CD4-positive, alpha-beta memory T cell (primary cell): ENCODE measurements around the gene TMC3. TPM values are rescaled to one million over a fixed set of nuclear protein-coding genes. Genes with fewer than 3 reads are reported as not detected.

Experiments
- CTCF ChIA-PET: fragments of 350-600 bp; sonication (Branson Sonifier 250); formaldehyde crosslinking; loops from one replicate; lab custom pipeline; 2021; ENCODE audit warnings: inconsistent platforms; ENCODE audit not compliant: partially characterized antibody; lab: Charles Lee
- POLR2A ChIA-PET: fragments of 350-600 bp; sonication (Branson Sonifier 250); formaldehyde crosslinking; loops from one replicate; lab custom pipeline; 2021; ENCODE audit not compliant: partially characterized antibody; lab: Charles Lee
- DNase-seq, 5 donors: peaks; one replicate each; pipeline versions ENCODE4 v3.0.0 to v3.0.0-alpha.2; 2020 to 2022; ENCODE audit warnings: mixed read lengths in 1 of 5
- H3K27ac ChIP-seq: one replicate; pipeline ENCODE4 v1.7.0; 2013; ENCODE audit warnings: low read depth, low read length
- H3K27me3 ChIP-seq: 2 replicates; pipeline ENCODE4 v1.7.0; 2013; ENCODE audit warnings: mild to moderate bottlenecking, low read length, moderate library complexity; ENCODE audit not compliant: insufficient read depth
- H3K36me3 ChIP-seq: 2 replicates; pipeline ENCODE4 v1.7.0; 2013; ENCODE audit warnings: mild to moderate bottlenecking, low read length, moderate library complexity; ENCODE audit not compliant: insufficient read depth
- H3K4me1 ChIP-seq: 2 replicates; pipeline ENCODE4 v1.7.0; 2013; ENCODE audit warnings: mild to moderate bottlenecking, low read length, moderate library complexity; ENCODE audit not compliant: insufficient read depth
- H3K4me3 ChIP-seq, 2 donors: one replicate each; pipeline ENCODE4 v1.7.0; 2013; ENCODE audit warnings: low read length in 2 of 2, mild to moderate bottlenecking in 1 of 2
- H3K9me3 ChIP-seq, 2 donors: one replicate each; pipeline ENCODE4 v1.7.0; 2013; ENCODE audit warnings: low read length in 2 of 2, control low read depth in 1 of 2; ENCODE audit not compliant: control insufficient read depth in 1 of 2
- H3K27ac Mint-ChIP-seq, 7 donors: one replicate each; pipeline ENCODE4 v1.8.0; 2020 to 2021; ENCODE audit warnings: mixed read lengths in 7 of 7, mild to moderate bottlenecking in 6 of 7, inconsistent platforms in 3 of 7, moderate library complexity in 3 of 7
- H3K27me3 Mint-ChIP-seq, 2 donors: one replicate each; pipeline ENCODE4 v1.8.0; 2020 to 2021; ENCODE audit warnings: mixed read lengths in 2 of 2
- H3K36me3 Mint-ChIP-seq, 2 donors: one replicate each; pipeline ENCODE4 v1.8.0; 2020 to 2021; ENCODE audit warnings: mixed read lengths in 2 of 2, inconsistent platforms in 1 of 2, mild to moderate bottlenecking in 1 of 2
- H3K4me1 Mint-ChIP-seq, 4 donors: one replicate each; pipeline ENCODE4 v1.8.0; 2020 to 2021; ENCODE audit warnings: mixed read lengths in 4 of 4, mild to moderate bottlenecking in 1 of 4
- H3K4me3 Mint-ChIP-seq, 8 donors: one replicate each; pipeline ENCODE4 v1.8.0; 2020 to 2021; ENCODE audit warnings: mixed read lengths in 8 of 8, mild to moderate bottlenecking in 7 of 8, moderate library complexity in 6 of 8, inconsistent platforms in 3 of 8
- H3K9me3 Mint-ChIP-seq, 8 donors: one replicate each; pipeline ENCODE4 v1.8.0; 2020 to 2021; ENCODE audit warnings: mixed read lengths in 8 of 8, mild to moderate bottlenecking in 5 of 8, inconsistent platforms in 3 of 8, moderate library complexity in 1 of 8
- intact Hi-C: fragments of 100-400 bp; cut with micrococcal nuclease; formaldehyde crosslinking; loops from one replicate; pipeline ENCODE4 v1.15.1; 2023
- polyA plus RNA-seq, 2 donors: library from polyadenylated mRNA; unstranded; fragments of 300-500 nt; fragmentation: Illumina TruSeq; gene quantifications; one replicate each; pipeline ENCODE4 v1.2.3, GENCODE V29; 2021
- total RNA-seq, 2 experiments: library from RNA; stranded (reverse); gene quantifications; one replicate each; pipeline ENCODE4 v1.2.3, GENCODE V29; 2021

Gene TMC3
- total and polyA plus RNA-seq, 4 experiments from 2014 or later: 0.05 TPM; not detected in 3

GRCh38 chr15:81322676-81323253, 51.2 kb downstream of the TMC3 start:
- H3K27ac ChIP-seq: no peak overlapping the region
- intact Hi-C loops: loop anchor here (5.0 kb wide), 1 partner anchor 35 kb away; no protein-coding TSS in a partner anchor

GRCh38 chr15:81321667-81322066, 52.3 kb downstream of the TMC3 start:
- ChIA-PET POLR2A (interaction anchor here (1.0 to 8.3 kb wide), 4 partner anchors 13 to 25 kb away, joined by 3 to 116 read pairs (median 42); no protein-coding TSS in a partner anchor), CTCF (interaction anchor here (0.8 to 2.4 kb wide), 3 partner anchors 17 to 55 kb away, joined by 4 to 13 read pairs (median 9); no protein-coding TSS in a partner anchor)
- intact Hi-C loops: loop anchor here (5.0 kb wide), 1 partner anchor 34 kb away; no protein-coding TSS in a partner anchor
- no peak overlapping the region for H3K27ac ChIP-seq
- no peaks in the 10 kb centered on the region for H3K27me3 ChIP-seq
- Mint-ChIP-seq H3K27ac (peak overlapping the region in 1 of 7 donors; percentile 24), H3K36me3 (peaks cover 8 to 37% of the 10 kb centered on the region in 2 donors), H3K4me3 (peak overlapping the region in 1 of 8 donors; percentile 10), H3K27me3 (no peaks in the 10 kb centered on the region), H3K9me3 (peaks cover 0 to 2% (median 0%) of the 10 kb centered on the region in 8 donors), H3K4me1 (peaks cover 22 to 35% (median 27%) of the 10 kb centered on the region in 4 donors)
- no peak for DNase-seq
- peaks cover 29% of the 10 kb centered on the region for H3K4me1 ChIP-seq
- peaks cover 6% of the 10 kb centered on the region for H3K36me3 ChIP-seq
- no peaks in the 10 kb centered on the region for H3K9me3 ChIP-seq
- H3K4me3 ChIP-seq: no peak overlapping the region

More at GRCh38 chr15:81322676-81323253, 51.2 kb downstream of the TMC3 start:
- no peaks in the 10 kb centered on the region for H3K27me3 Mint-ChIP-seq
- H3K36me3 Mint-ChIP-seq: peaks cover 8 to 29% of the 10 kb centered on the region in 2 donors
- no peaks in the 10 kb centered on the region for H3K9me3 ChIP-seq
- peaks cover 0 to 2% (median 0%) of the 10 kb centered on the region in 8 donors for H3K9me3 Mint-ChIP-seq
- peaks cover 29% of the 10 kb centered on the region for H3K4me1 ChIP-seq
- POLR2A ChIA-PET: interaction anchor here (1.5 to 8.3 kb wide), 6 partner anchors 12 to 36 kb away, joined by 5 to 116 read pairs (median 42); no protein-coding TSS in a partner anchor
- peak overlapping the region in 6 of 7 donors; percentile 24 to 79 (median 64) for H3K27ac Mint-ChIP-seq
- H3K36me3 ChIP-seq: peaks cover 2% of the 10 kb centered on the region
- H3K4me3 ChIP-seq: no peak overlapping the region
- no peak for DNase-seq
- peaks cover 21 to 35% (median 27%) of the 10 kb centered on the region in 4 donors for H3K4me1 Mint-ChIP-seq
- H3K4me3 Mint-ChIP-seq: peak overlapping the region; percentile 13 to 63 (median 50)
- no peaks in the 10 kb centered on the region for H3K27me3 ChIP-seq
- CTCF ChIA-PET: interaction anchor here (2.3 to 2.4 kb wide), 2 partner anchors 48 to 56 kb away, joined by 9 to 13 read pairs; no protein-coding TSS in a partner anchor

- H3K4me1 ChIP-seq: peaks cover 26% of the 10 kb centered on the region
- H3K27ac Mint-ChIP-seq: peak overlapping the region in 5 of 7 donors; percentile 3 to 59 (median 53)
- peaks cover 6% of the 10 kb centered on the region for H3K36me3 ChIP-seq
- ChIA-PET POLR2A (interaction anchor here (2.0 to 20.5 kb wide), 3 partner anchors 9 to 38 kb away, joined by 6 to 702 read pairs (median 39); no protein-coding TSS in a partner anchor), CTCF (interaction anchor here (2.1 kb wide), 1 partner anchor 42 kb away, joined by 6 read pairs; no protein-coding TSS in a partner anchor)
- no peaks in the 10 kb centered on the region for H3K27me3 ChIP-seq
- H3K9me3 ChIP-seq: no peaks in the 10 kb centered on the region
- no peaks in the 10 kb centered on the region for H3K9me3 Mint-ChIP-seq
- peaks cover 17 to 45% of the 10 kb centered on the region in 2 donors for H3K36me3 Mint-ChIP-seq
- no peak for DNase-seq
- no peaks in the 10 kb centered on the region for H3K27me3 Mint-ChIP-seq
- no peak overlapping the region for H3K4me3 ChIP-seq
- no peak overlapping the region for H3K4me3 Mint-ChIP-seq
- intact Hi-C loops: no loop called here
- H3K27ac ChIP-seq: no peak overlapping the region
- H3K4me1 Mint-ChIP-seq: peaks cover 27 to 49% (median 35%) of the 10 kb centered on the region in 4 donors
Measured at GRCh38 chr15:81317642-81318017, 56.4 kb downstream of the TMC3 start.

- CTCF ChIA-PET: interaction anchor here (2.0 kb wide), 1 partner anchor 20 kb away, joined by 4 read pairs; no protein-coding TSS in a partner anchor
- H3K4me1 ChIP-seq: peaks cover 32% of the 10 kb centered on the region
- no peaks in the 10 kb centered on the region for H3K9me3 ChIP-seq
- H3K27ac ChIP-seq: no peak overlapping the region
- peak overlapping the region in 1 of 8 donors; percentile 1 for H3K4me3 Mint-ChIP-seq
- no peak overlapping the region for H3K4me3 ChIP-seq
- H3K4me1 Mint-ChIP-seq: peaks cover 31 to 55% (median 39%) of the 10 kb centered on the region in 4 donors
- intact Hi-C loops: no loop called here
- no peaks in the 10 kb centered on the region for H3K27me3 Mint-ChIP-seq
- peak overlapping the region; percentile 45 to 93 (median 77) for H3K27ac Mint-ChIP-seq
- no peaks in the 10 kb centered on the region for H3K9me3 Mint-ChIP-seq
- H3K36me3 Mint-ChIP-seq: peaks cover 30 to 57% of the 10 kb centered on the region in 2 donors
- no peak for DNase-seq
- POLR2A ChIA-PET: interaction anchor here (3.8 to 20.5 kb wide), 2 partner anchors 7 to 19 kb away, joined by 39 to 702 read pairs; no protein-coding TSS in a partner anchor
- peaks cover 9% of the 10 kb centered on the region for H3K36me3 ChIP-seq
- no peaks in the 10 kb centered on the region for H3K27me3 ChIP-seq
Measured at GRCh38 chr15:81316267-81316666, 57.7 kb downstream of the TMC3 start.

GRCh38 chr15:81315452-81316175, 58.4 kb downstream of the TMC3 start:
- Mint-ChIP-seq H3K9me3 (peaks cover 0 to 1% (median 0%) of the 10 kb centered on the region in 8 donors), H3K4me1 (peaks cover 37 to 62% (median 45%) of the 10 kb centered on the region in 4 donors), H3K27me3 (no peaks in the 10 kb centered on the region), H3K4me3 (peak overlapping the region in 1 of 8 donors; percentile 1), H3K36me3 (peaks cover 36 to 63% of the 10 kb centered on the region in 2 donors), H3K27ac (peak overlapping the region; percentile 45 to 93 (median 83))
- ChIA-PET POLR2A (interaction anchor here (0.9 to 20.5 kb wide), 2 partner anchors 8 to 18 kb away, joined by 3 to 702 read pairs; no protein-coding TSS in a partner anchor), CTCF (interaction anchor here (1.0 to 2.0 kb wide), 2 partner anchors 10 to 19 kb away, joined by 3 to 4 read pairs; no protein-coding TSS in a partner anchor)
- no peak overlapping the region for H3K27ac ChIP-seq
- H3K9me3 ChIP-seq: no peaks in the 10 kb centered on the region
- H3K4me3 ChIP-seq: no peak overlapping the region
- H3K27me3 ChIP-seq: no peaks in the 10 kb centered on the region
- intact Hi-C loops: no loop called here
- DNase-seq: no peak
- peaks cover 38% of the 10 kb centered on the region for H3K4me1 ChIP-seq
- peaks cover 9% of the 10 kb centered on the region for H3K36me3 ChIP-seq

GRCh38 chr15:81314378-81314777, 59.6 kb downstream of the TMC3 start:
- Mint-ChIP-seq H3K36me3 (peaks cover 49 to 70% of the 10 kb centered on the region in 2 donors), H3K27me3 (no peaks in the 10 kb centered on the region), H3K27ac (peak overlapping the region in 6 of 7 donors; percentile 3 to 92 (median 78)), H3K4me1 (peaks cover 44 to 71% (median 57%) of the 10 kb centered on the region in 4 donors), H3K4me3 (peak overlapping the region in 1 of 8 donors; percentile 54), H3K9me3 (peaks cover 0 to 1% (median 0%) of the 10 kb centered on the region in 8 donors)
- no peak overlapping the region for H3K27ac ChIP-seq
- ChIA-PET POLR2A (interaction anchor here (1.2 to 20.5 kb wide), 3 partner anchors 10 to 39 kb away, joined by 4 to 702 read pairs (median 8); no protein-coding TSS in a partner anchor), CTCF (interaction anchor here (2.0 kb wide), 1 partner anchor 18 kb away, joined by 4 read pairs; no protein-coding TSS in a partner anchor)
- H3K9me3 ChIP-seq: no peaks in the 10 kb centered on the region
- intact Hi-C loops: no loop called here
- H3K36me3 ChIP-seq: peaks cover 18% of the 10 kb centered on the region
- peaks cover 50% of the 10 kb centered on the region for H3K4me1 ChIP-seq
- DNase-seq: no peak
- H3K27me3 ChIP-seq: no peaks in the 10 kb centered on the region
- H3K4me3 ChIP-seq: no peak overlapping the region
